HCT116 (cell line): ENCODE data around the gene CFAP54.

Experiments used
- EZH2 ChIP-seq: fragments of 200-600 bp; sonication (generic); IDR thresholded peaks from 2 replicates; pipeline ENCODE4 v1.6.1; 2017; ENCODE audit warnings: antibody characterized with exemption, mixed run types
- POLR2A ChIP-seq: IDR thresholded peaks from 2 replicates; pipeline ENCODE4 v1.7.0; 2011; ENCODE audit warnings: borderline replicate concordance; ENCODE audit not compliant: insufficient read depth, insufficient read length; ENCODE audit errors: extremely low read depth
- RAD21 ChIP-seq: IDR thresholded peaks from 2 replicates; pipeline ENCODE4 v1.6.1; 2012; ENCODE audit warnings: low read depth, mild to moderate bottlenecking
- SIN3A ChIP-seq: IDR thresholded peaks from 2 replicates; pipeline ENCODE4 v1.6.1; 2012; ENCODE audit warnings: low read depth
- SP1 ChIP-seq: IDR thresholded peaks from 2 replicates; pipeline ENCODE4 v1.6.1; 2012; ENCODE audit warnings: low read depth
- YY1 ChIP-seq: IDR thresholded peaks from 2 replicates; pipeline ENCODE4 v1.6.1; 2011; ENCODE audit warnings: low read length, low read depth, moderate library complexity, mild to moderate bottlenecking; ENCODE audit not compliant: insufficient replicate concordance; ENCODE audit errors: extremely low read depth
- TF ChIP-seq, protein P1 (sequence below), 3 experiments: fragments of 200-600 bp in 1 of 3; sonication (generic) in 1 of 3; IDR thresholded peaks in 2 of 3; conservative IDR thresholded peaks in 1 of 3; 2 replicates each; pipeline ENCODE4 v1.5.1; 2012 to 2017; ENCODE audit warnings: low read depth in 2 of 3, low read length in 2 of 3, antibody characterized with exemption in 1 of 3, borderline replicate concordance in 1 of 3, control low read depth in 1 of 3, mild to moderate bottlenecking in 1 of 3, mixed read lengths in 1 of 3, mixed run types in 1 of 3, moderate library complexity in 1 of 3; ENCODE audit not compliant: insufficient read depth in 1 of 3
- TF ChIP-seq, protein P2 (sequence below): IDR thresholded peaks from 2 replicates; pipeline ENCODE4 v1.6.1; 2012; ENCODE audit warnings: low read depth
- TF ChIP-seq, protein P3 (sequence below): IDR thresholded peaks from 2 replicates; pipeline ENCODE4 v1.6.1; 2011; ENCODE audit warnings: mild to moderate bottlenecking, low read length, moderate library complexity; ENCODE audit not compliant: insufficient replicate concordance; ENCODE audit errors: extremely low read depth

DNA sequence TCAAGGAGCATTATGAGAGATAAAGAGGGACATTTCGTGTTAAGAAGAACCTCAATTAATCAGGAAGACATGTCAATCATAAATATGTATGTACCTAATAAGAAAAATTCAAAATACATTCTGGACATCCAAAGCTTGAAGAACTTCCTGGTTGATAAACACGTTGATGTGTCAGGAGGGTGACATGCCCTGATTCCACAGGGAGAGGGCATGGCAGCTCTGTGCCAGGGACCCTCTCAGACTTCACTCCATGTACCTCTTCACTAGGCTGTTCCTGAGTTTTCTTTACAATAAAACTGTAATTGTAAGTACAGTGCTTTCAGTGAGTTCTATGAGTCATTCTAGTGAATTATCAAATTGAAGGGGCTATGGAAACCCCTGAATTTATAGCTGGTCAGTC, 163.5 kb downstream of the CFAP54 start:
- TF ChIP-seq, protein P1, sequence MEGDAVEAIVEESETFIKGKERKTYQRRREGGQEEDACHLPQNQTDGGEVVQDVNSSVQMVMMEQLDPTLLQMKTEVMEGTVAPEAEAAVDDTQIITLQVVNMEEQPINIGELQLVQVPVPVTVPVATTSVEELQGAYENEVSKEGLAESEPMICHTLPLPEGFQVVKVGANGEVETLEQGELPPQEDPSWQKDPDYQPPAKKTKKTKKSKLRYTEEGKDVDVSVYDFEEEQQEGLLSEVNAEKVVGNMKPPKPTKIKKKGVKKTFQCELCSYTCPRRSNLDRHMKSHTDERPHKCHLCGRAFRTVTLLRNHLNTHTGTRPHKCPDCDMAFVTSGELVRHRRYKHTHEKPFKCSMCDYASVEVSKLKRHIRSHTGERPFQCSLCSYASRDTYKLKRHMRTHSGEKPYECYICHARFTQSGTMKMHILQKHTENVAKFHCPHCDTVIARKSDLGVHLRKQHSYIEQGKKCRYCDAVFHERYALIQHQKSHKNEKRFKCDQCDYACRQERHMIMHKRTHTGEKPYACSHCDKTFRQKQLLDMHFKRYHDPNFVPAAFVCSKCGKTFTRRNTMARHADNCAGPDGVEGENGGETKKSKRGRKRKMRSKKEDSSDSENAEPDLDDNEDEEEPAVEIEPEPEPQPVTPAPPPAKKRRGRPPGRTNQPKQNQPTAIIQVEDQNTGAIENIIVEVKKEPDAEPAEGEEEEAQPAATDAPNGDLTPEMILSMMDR (IDR thresholded peaks at IDR 0.05 in 2 of 3, conservative IDR thresholded peaks at IDR 0.05 in 1 of 3; ENCODE audit: borderline replicate concordance in 1 of 3, insufficient read depth in 1 of 3, low read depth in 2 of 3, low read length in 2 of 3): no peak
- TF ChIP-seq, protein P2, sequence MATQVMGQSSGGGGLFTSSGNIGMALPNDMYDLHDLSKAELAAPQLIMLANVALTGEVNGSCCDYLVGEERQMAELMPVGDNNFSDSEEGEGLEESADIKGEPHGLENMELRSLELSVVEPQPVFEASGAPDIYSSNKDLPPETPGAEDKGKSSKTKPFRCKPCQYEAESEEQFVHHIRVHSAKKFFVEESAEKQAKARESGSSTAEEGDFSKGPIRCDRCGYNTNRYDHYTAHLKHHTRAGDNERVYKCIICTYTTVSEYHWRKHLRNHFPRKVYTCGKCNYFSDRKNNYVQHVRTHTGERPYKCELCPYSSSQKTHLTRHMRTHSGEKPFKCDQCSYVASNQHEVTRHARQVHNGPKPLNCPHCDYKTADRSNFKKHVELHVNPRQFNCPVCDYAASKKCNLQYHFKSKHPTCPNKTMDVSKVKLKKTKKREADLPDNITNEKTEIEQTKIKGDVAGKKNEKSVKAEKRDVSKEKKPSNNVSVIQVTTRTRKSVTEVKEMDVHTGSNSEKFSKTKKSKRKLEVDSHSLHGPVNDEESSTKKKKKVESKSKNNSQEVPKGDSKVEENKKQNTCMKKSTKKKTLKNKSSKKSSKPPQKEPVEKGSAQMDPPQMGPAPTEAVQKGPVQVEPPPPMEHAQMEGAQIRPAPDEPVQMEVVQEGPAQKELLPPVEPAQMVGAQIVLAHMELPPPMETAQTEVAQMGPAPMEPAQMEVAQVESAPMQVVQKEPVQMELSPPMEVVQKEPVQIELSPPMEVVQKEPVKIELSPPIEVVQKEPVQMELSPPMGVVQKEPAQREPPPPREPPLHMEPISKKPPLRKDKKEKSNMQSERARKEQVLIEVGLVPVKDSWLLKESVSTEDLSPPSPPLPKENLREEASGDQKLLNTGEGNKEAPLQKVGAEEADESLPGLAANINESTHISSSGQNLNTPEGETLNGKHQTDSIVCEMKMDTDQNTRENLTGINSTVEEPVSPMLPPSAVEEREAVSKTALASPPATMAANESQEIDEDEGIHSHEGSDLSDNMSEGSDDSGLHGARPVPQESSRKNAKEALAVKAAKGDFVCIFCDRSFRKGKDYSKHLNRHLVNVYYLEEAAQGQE: no peak
- no peak for TF ChIP-seq YY1
- no peak for TF ChIP-seq EZH2
- no peak for TF ChIP-seq SIN3A
- TF ChIP-seq SP1: no peak
- TF ChIP-seq, protein P3, sequence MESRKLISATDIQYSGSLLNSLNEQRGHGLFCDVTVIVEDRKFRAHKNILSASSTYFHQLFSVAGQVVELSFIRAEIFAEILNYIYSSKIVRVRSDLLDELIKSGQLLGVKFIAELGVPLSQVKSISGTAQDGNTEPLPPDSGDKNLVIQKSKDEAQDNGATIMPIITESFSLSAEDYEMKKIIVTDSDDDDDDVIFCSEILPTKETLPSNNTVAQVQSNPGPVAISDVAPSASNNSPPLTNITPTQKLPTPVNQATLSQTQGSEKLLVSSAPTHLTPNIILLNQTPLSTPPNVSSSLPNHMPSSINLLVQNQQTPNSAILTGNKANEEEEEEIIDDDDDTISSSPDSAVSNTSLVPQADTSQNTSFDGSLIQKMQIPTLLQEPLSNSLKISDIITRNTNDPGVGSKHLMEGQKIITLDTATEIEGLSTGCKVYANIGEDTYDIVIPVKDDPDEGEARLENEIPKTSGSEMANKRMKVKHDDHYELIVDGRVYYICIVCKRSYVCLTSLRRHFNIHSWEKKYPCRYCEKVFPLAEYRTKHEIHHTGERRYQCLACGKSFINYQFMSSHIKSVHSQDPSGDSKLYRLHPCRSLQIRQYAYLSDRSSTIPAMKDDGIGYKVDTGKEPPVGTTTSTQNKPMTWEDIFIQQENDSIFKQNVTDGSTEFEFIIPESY: no peak
- no peak for TF ChIP-seq RAD21
- TF ChIP-seq POLR2A: no peak
